Measurements from ENCODE around the gene BICDL1. TPM values are rescaled to one million over a fixed set of nuclear protein-coding genes. Genes with fewer than 3 reads are reported as not detected.

The BICDL1 gene
- total RNA-seq, 1 experiment from 2014 or later, result 18.2 TPM

DNA sequence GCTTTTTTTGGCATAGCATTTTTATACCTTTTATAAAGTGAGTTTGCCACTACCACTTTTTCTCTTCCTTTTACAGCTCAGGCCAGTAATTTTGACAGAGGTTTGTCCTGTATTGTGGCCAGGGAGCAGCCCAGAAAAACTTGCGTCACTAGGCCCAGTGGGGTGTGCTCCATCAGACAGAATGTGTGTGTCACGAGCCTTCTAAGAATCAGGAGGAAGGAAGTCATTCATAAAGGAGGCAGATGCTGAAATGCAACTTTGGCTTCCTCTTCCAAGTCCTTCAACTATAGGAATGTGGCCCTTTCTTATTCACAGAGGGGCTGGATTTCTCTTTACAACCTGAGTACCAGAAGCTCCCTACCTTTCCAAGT, 137.6 kb downstream of the BICDL1 start:
- Histone ChIP-seq H3K79me2 (ENCODE audit: insufficient read depth, low read length) (no peaks in the 10 kb centered on the region), H2AFZ (ENCODE audit: low read depth, low read length, poor library complexity, severe bottlenecking) (no peak overlapping the region), H3K4me3 (replicated peaks in 1 of 2; ENCODE audit: low read depth in 1 of 2, low read length in 2 of 2) (no peak overlapping the region), H4K20me1 (ENCODE audit: insufficient read depth) (no peaks in the 10 kb centered on the region; the same call in 1 of the 2 replicates), H3K27me3 (ENCODE audit: insufficient read depth, low read length) (no peaks in the 10 kb centered on the region), H3K36me3 (ENCODE audit: control insufficient read depth in 1 of 2, insufficient read depth in 2 of 2, low read length in 2 of 2) (peaks cover 36 to 45% of the 10 kb centered on the region in 2 experiments), H3K9me2 (ENCODE audit: insufficient read depth) (no peaks in the 10 kb centered on the region), H3K27ac (ENCODE audit: low read depth, low read length) (no peak overlapping the region), H3K4me1 (ENCODE audit: control insufficient read depth in 1 of 2, insufficient read depth in 2 of 2, low read length in 2 of 2) (no peaks in the 10 kb centered on the region), H3K9me3 (ENCODE audit: control insufficient read depth in 1 of 2, insufficient read depth in 1 of 2, low read depth in 1 of 2, low read length in 2 of 2) (no peaks in the 10 kb centered on the region), H3K9ac (ENCODE audit: low read length) (no peak overlapping the region), H3K4me2 (ENCODE audit: low read length) (no peak overlapping the region)
- CTCF ChIA-PET, result interaction anchor here (1.4 kb wide), 1 partner anchor 39 kb away, joined by 3 read pairs; no protein-coding TSS in a partner anchor
- no peak for TF ChIP-seq POLR2AphosphoS5 (IDR thresholded peaks at IDR 0.05; ENCODE audit: low read depth, low read length)
- TF ChIP-seq, protein P1, sequence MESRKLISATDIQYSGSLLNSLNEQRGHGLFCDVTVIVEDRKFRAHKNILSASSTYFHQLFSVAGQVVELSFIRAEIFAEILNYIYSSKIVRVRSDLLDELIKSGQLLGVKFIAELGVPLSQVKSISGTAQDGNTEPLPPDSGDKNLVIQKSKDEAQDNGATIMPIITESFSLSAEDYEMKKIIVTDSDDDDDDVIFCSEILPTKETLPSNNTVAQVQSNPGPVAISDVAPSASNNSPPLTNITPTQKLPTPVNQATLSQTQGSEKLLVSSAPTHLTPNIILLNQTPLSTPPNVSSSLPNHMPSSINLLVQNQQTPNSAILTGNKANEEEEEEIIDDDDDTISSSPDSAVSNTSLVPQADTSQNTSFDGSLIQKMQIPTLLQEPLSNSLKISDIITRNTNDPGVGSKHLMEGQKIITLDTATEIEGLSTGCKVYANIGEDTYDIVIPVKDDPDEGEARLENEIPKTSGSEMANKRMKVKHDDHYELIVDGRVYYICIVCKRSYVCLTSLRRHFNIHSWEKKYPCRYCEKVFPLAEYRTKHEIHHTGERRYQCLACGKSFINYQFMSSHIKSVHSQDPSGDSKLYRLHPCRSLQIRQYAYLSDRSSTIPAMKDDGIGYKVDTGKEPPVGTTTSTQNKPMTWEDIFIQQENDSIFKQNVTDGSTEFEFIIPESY (IDR thresholded peaks at IDR 0.05; ENCODE audit: extremely low read depth, insufficient replicate concordance, low read length), result no peak
- no peak for TF ChIP-seq EGR1 (IDR thresholded peaks at IDR 0.05; ENCODE audit: low read depth)
- TF ChIP-seq ATF3 (IDR thresholded peaks at IDR 0.05), result no peak
- no peak for TF ChIP-seq CEBPB (IDR thresholded peaks at IDR 0.05; ENCODE audit: low read depth)
- no peak for TF ChIP-seq POLR2A (IDR thresholded peaks at IDR 0.05; ENCODE audit: borderline replicate concordance, extremely low read depth, insufficient read depth, insufficient read length)
- no peak for TF ChIP-seq REST (IDR thresholded peaks at IDR 0.05; ENCODE audit: low read depth)
- no peak for TF ChIP-seq SP1 (IDR thresholded peaks at IDR 0.05; ENCODE audit: low read depth)
- TF ChIP-seq CTCF (IDR thresholded peaks at IDR 0.05 in 2 of 3, conservative IDR thresholded peaks at IDR 0.05 in 1 of 3; ENCODE audit: borderline replicate concordance in 1 of 3, insufficient read depth in 1 of 3, low read depth in 2 of 3, low read length in 2 of 3), result no peak
- TF ChIP-seq ZFX (IDR thresholded peaks at IDR 0.05), result no peak
- no peak for TF ChIP-seq SRF (IDR thresholded peaks at IDR 0.05; ENCODE audit: low read depth)
- no peak for TF ChIP-seq ZNF274 (IDR thresholded peaks at IDR 0.05; ENCODE audit: low read depth, low read length)
- no peak for TF ChIP-seq JUND (IDR thresholded peaks at IDR 0.05)
- no peak for TF ChIP-seq EZH2 (IDR thresholded peaks at IDR 0.05)
- TF ChIP-seq FOSL1 (IDR thresholded peaks at IDR 0.05; ENCODE audit: low read depth), result no peak
- TF ChIP-seq SIN3A (IDR thresholded peaks at IDR 0.05; ENCODE audit: low read depth), result no peak
- TF ChIP-seq CBX3 (IDR thresholded peaks at IDR 0.05; ENCODE audit: low read depth), result no peak
- BruUV-seq (replicated peaks), result no TSS peak
- POLR2A ChIA-PET, result no interaction called here
- ATAC-seq (no peak), DNase-seq (ENCODE audit: low read depth, low spot score) (no peak)
- intact Hi-C loops (cut with micrococcal nuclease), result no loop called here
- RAD21 ChIA-PET (ENCODE audit: low non-redundant PET in 1 of 2, low total read pairs in 2 of 2, uncharacterized antibody in 2 of 2, unreplicated experiment in 2 of 2), result no interaction called here
